Measurements from ENCODE around the gene PDZD4. TPM values are rescaled to one million over a fixed set of nuclear protein-coding genes. Genes with fewer than 3 reads are reported as not detected.

PDZD4 gene
- total RNA-seq, 1 donor from 2014 or later, result 2.8 TPM

GRCh38 chrX:153868576-153869472 is 38.5 kb upstream of the PDZD4 start:
- ATAC-seq, result no peak
- intact Hi-C loops (cut with DNase I), result no loop called here
- no peak for DNase-seq (ENCODE audit: missing footprints)

- intact Hi-C loops (cut with DNase I), result no loop called here
- DNase-seq (ENCODE audit: missing footprints), result no peak
- ATAC-seq, result no peak
Observed at GRCh38 chrX:153867671-153868070, 37.3 kb upstream of the PDZD4 start.

- DNase-seq (ENCODE audit: missing footprints), result no peak
- no peak for ATAC-seq
- intact Hi-C loops (cut with DNase I), result no loop called here
Observed at GRCh38 chrX:153867139-153867538, 36.8 kb upstream of the PDZD4 start.

GRCh38 chrX:153866302-153867019 is 36.1 kb upstream of the PDZD4 start:
- ATAC-seq, result no peak
- intact Hi-C loops (cut with DNase I), result no loop called here
- DNase-seq (ENCODE audit: missing footprints), result no peak

- intact Hi-C loops (cut with DNase I), result no loop called here
- ATAC-seq (no peak), DNase-seq (ENCODE audit: missing footprints) (no peak)
Observed at GRCh38 chrX:153865685-153866084, 35.3 kb upstream of the PDZD4 start.

- intact Hi-C loops (cut with DNase I), result no loop called here
- no peak for ATAC-seq
- DNase-seq (ENCODE audit: missing footprints), result no peak
Observed at GRCh38 chrX:153865321-153865580, 34.9 kb upstream of the PDZD4 start.

GRCh38 chrX:153864561-153865320 is 34.4 kb upstream of the PDZD4 start:
- ATAC-seq (no peak), DNase-seq (ENCODE audit: missing footprints) (no peak)
- intact Hi-C loops (cut with DNase I), result no loop called here

GRCh38 chrX:153864101-153864500 is 33.8 kb upstream of the PDZD4 start:
- no peak for DNase-seq (ENCODE audit: missing footprints)
- no peak for ATAC-seq
- intact Hi-C loops (cut with DNase I), result no loop called here

GRCh38 chrX:153863251-153863991 is 33.1 kb upstream of the PDZD4 start:
- ATAC-seq (no peak), DNase-seq (ENCODE audit: missing footprints) (no peak)
- intact Hi-C loops (cut with DNase I), result no loop called here

- ATAC-seq, result no peak
- DNase-seq (ENCODE audit: missing footprints), result no peak
- intact Hi-C loops (cut with DNase I), result no loop called here
Observed at GRCh38 chrX:153862369-153863250, 32.3 kb upstream of the PDZD4 start.

GRCh38 chrX:153861733-153862310 is 31.5 kb upstream of the PDZD4 start:
- intact Hi-C loops (cut with DNase I), result no loop called here
- DNase-seq (ENCODE audit: missing footprints), result no peak
- ATAC-seq, result no peak

GRCh38 chrX:153861151-153861550 is 30.8 kb upstream of the PDZD4 start:
- DNase-seq (ENCODE audit: missing footprints) (no peak), ATAC-seq (no peak)
- intact Hi-C loops (cut with DNase I), result no loop called here

GRCh38 chrX:153857348-153857903 is 27.1 kb upstream of the PDZD4 start:
- intact Hi-C loops (cut with DNase I), result no loop called here
- DNase-seq (ENCODE audit: missing footprints) (no peak), ATAC-seq (no peak)

GRCh38 chrX:153854702-153855101 is 24.4 kb upstream of the PDZD4 start:
- DNase-seq (ENCODE audit: missing footprints) (no peak), ATAC-seq (no peak)
- intact Hi-C loops (cut with DNase I), result no loop called here

- intact Hi-C loops (cut with DNase I), result no loop called here
- DNase-seq (ENCODE audit: missing footprints) (no peak), ATAC-seq (no peak)
Observed at GRCh38 chrX:153853902-153854267, 23.5 kb upstream of the PDZD4 start.

GRCh38 chrX:153853180-153853901 is 23.0 kb upstream of the PDZD4 start:
- intact Hi-C loops (cut with DNase I), result no loop called here
- DNase-seq (ENCODE audit: missing footprints) (no peak), ATAC-seq (no peak)

- intact Hi-C loops (cut with DNase I), result no loop called here
- ATAC-seq, result no peak
- no peak for DNase-seq (ENCODE audit: missing footprints)
Observed at GRCh38 chrX:153851981-153852380, 21.6 kb upstream of the PDZD4 start.

All from Right ventricle myocardium inferior (tissue), 1 donor.